Esophagus muscularis mucosa (tissue), 4 donors: Measurements from ENCODE around the gene FBN1.

Experiments
- EP300 ChIP-seq: sonication (generic); formaldehyde crosslinking; IDR thresholded peaks from one replicate; pipeline ENCODE4 v1.6.1; 2017; ENCODE audit warnings: antibody characterized with exemption
- POLR2A ChIP-seq: fragments of 450-650 bp; IDR thresholded peaks from one replicate; pipeline ENCODE4 v1.6.1; 2017; ENCODE audit warnings: antibody characterized with exemption, moderate library complexity, mild to moderate bottlenecking, low read depth
- POLR2AphosphoS5 ChIP-seq, 2 donors: sonication (generic); formaldehyde crosslinking; IDR thresholded peaks; one replicate each; pipeline ENCODE4 v1.6.1; 2017; ENCODE audit warnings: antibody characterized with exemption in 2 of 2
- TF ChIP-seq, protein P1 (sequence below), 3 experiments: fragments of 200-600 bp in 2 of 3; fragments of 450-650 bp in 1 of 3; sonication (generic) in 2 of 3; IDR thresholded peaks; one replicate each; pipeline ENCODE4 v1.5.1; 2017 to 2019; ENCODE audit warnings: antibody characterized with exemption in 3 of 3, mild to moderate bottlenecking in 2 of 3, moderate library complexity in 1 of 3

DNA sequence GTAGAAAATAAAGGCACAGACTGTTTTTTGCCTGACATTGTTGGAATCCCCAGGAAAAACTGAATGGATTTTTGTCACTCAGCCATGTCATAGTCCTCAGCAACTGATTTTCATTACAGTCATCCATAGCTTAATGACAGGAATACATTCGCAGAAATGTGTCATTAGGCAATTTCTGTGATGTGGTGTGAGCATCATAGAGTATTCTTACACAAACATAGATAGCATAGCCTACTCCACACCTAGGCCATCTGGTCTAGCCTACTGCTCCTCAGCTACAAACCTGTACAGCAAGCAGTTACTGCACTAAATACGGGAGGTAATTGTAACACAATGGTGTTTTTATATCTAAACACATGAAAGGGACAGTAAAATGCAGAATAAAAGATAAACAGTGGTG is 34.4 kb upstream of the FBN1 start:
- TF ChIP-seq, protein P1, sequence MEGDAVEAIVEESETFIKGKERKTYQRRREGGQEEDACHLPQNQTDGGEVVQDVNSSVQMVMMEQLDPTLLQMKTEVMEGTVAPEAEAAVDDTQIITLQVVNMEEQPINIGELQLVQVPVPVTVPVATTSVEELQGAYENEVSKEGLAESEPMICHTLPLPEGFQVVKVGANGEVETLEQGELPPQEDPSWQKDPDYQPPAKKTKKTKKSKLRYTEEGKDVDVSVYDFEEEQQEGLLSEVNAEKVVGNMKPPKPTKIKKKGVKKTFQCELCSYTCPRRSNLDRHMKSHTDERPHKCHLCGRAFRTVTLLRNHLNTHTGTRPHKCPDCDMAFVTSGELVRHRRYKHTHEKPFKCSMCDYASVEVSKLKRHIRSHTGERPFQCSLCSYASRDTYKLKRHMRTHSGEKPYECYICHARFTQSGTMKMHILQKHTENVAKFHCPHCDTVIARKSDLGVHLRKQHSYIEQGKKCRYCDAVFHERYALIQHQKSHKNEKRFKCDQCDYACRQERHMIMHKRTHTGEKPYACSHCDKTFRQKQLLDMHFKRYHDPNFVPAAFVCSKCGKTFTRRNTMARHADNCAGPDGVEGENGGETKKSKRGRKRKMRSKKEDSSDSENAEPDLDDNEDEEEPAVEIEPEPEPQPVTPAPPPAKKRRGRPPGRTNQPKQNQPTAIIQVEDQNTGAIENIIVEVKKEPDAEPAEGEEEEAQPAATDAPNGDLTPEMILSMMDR (IDR thresholded peaks at IDR 0.05) = no peak
- TF ChIP-seq POLR2AphosphoS5 (IDR thresholded peaks at IDR 0.05) (no peak), POLR2A (no peak), EP300 (no peak)
